Measurements from ENCODE around the gene APBA1. TPM values are rescaled to one million over a fixed set of nuclear protein-coding genes. Genes with fewer than 3 reads are reported as not detected.

APBA1 gene
- total RNA-seq, 1 experiment from 2014 or later, result 0.05 TPM

- no peaks in the 10 kb centered on the region for H3K36me3 ChIP-seq (ENCODE audit: control insufficient read depth, insufficient read depth, low read length)
- ChIA-PET CTCF (no interaction called here), POLR2A (no interaction called here)
- no peaks in the 10 kb centered on the region for H3K4me1 ChIP-seq (ENCODE audit: control insufficient read depth, insufficient read depth, low read length)
- in situ Hi-C loops (cut with HindIII; ENCODE audit: low pct_unique_long_range_greater_than_20kb, low sequenced_read_pairs) (no loop called here), intact Hi-C loops (cut with micrococcal nuclease; ENCODE audit: unreplicated experiment) (no loop called here)
- TF ChIP-seq REST (IDR thresholded peaks at IDR 0.05; ENCODE audit: insufficient read depth in 1 of 2, low read depth in 2 of 2, low read length in 1 of 2) (no peak), POLR2AphosphoS5 (IDR thresholded peaks at IDR 0.05; ENCODE audit: low read depth, low read length) (no peak), CTCF (IDR thresholded peaks at IDR 0.05) (no peak), SIN3A (IDR thresholded peaks at IDR 0.05; ENCODE audit: borderline replicate concordance, insufficient read depth, low read depth, low read length) (no peak), TCF7L2 (IDR thresholded peaks at IDR 0.05; ENCODE audit: low read depth, low read length) (no peak)
- H3K27me3 ChIP-seq (ENCODE audit: control insufficient read depth, insufficient read depth, low read length), result no peaks in the 10 kb centered on the region
- no TSS peak for BruUV-seq (replicated peaks)
- DNase-seq (ENCODE audit: low read depth, low spot score) (no peak), ATAC-seq (no peak)
- no peaks in the 10 kb centered on the region for H3K9me3 ChIP-seq (ENCODE audit: control insufficient read depth, insufficient read depth, low read depth, low read length)
- no peak overlapping the region for H3K4me3 ChIP-seq (ENCODE audit: low read depth in 2 of 2, low read length in 2 of 2)
- H3K27ac ChIP-seq (ENCODE audit: low read length), result no peak overlapping the region
These were observed 98.1 kb downstream of the APBA1 start for GRCh38 chr9:69574057-69574456.

GRCh38 chr9:69573651-69574050 is 98.5 kb downstream of the APBA1 start:
- Histone ChIP-seq H3K4me3 (ENCODE audit: low read depth in 2 of 2, low read length in 2 of 2) (no peak overlapping the region), H3K4me1 (ENCODE audit: control insufficient read depth, insufficient read depth, low read length) (no peaks in the 10 kb centered on the region), H3K36me3 (ENCODE audit: control insufficient read depth, insufficient read depth, low read length) (no peaks in the 10 kb centered on the region), H3K27ac (ENCODE audit: low read length) (no peak overlapping the region), H3K9me3 (ENCODE audit: control insufficient read depth, insufficient read depth, low read depth, low read length) (no peaks in the 10 kb centered on the region), H3K27me3 (ENCODE audit: control insufficient read depth, insufficient read depth, low read length) (no peaks in the 10 kb centered on the region)
- ATAC-seq (no peak), DNase-seq (ENCODE audit: low read depth, low spot score) (no peak)
- CTCF ChIA-PET, result no interaction called here
- intact Hi-C loops (cut with micrococcal nuclease; ENCODE audit: unreplicated experiment) (no loop called here), in situ Hi-C loops (cut with HindIII; ENCODE audit: low pct_unique_long_range_greater_than_20kb, low sequenced_read_pairs) (no loop called here)
- POLR2A ChIA-PET, result no interaction called here
- TF ChIP-seq TCF7L2 (IDR thresholded peaks at IDR 0.05; ENCODE audit: low read depth, low read length), result no peak
- TF ChIP-seq SIN3A (IDR thresholded peaks at IDR 0.05; ENCODE audit: borderline replicate concordance, insufficient read depth, low read depth, low read length), result no peak
- TF ChIP-seq CTCF (IDR thresholded peaks at IDR 0.05), result no peak
- TF ChIP-seq POLR2AphosphoS5 (IDR thresholded peaks at IDR 0.05; ENCODE audit: low read depth, low read length), result no peak
- no peak for TF ChIP-seq REST (IDR thresholded peaks at IDR 0.05; ENCODE audit: insufficient read depth in 1 of 2, low read depth in 2 of 2, low read length in 1 of 2)
- BruUV-seq (replicated peaks), result no TSS peak
